ENCODE data around the gene GCGR. TPM values are rescaled to one million over a fixed set of nuclear protein-coding genes. Genes with fewer than 3 reads are reported as not detected.

GCGR gene
- total RNA-seq, 4 donors from 2014 or later: not detected

DNA sequence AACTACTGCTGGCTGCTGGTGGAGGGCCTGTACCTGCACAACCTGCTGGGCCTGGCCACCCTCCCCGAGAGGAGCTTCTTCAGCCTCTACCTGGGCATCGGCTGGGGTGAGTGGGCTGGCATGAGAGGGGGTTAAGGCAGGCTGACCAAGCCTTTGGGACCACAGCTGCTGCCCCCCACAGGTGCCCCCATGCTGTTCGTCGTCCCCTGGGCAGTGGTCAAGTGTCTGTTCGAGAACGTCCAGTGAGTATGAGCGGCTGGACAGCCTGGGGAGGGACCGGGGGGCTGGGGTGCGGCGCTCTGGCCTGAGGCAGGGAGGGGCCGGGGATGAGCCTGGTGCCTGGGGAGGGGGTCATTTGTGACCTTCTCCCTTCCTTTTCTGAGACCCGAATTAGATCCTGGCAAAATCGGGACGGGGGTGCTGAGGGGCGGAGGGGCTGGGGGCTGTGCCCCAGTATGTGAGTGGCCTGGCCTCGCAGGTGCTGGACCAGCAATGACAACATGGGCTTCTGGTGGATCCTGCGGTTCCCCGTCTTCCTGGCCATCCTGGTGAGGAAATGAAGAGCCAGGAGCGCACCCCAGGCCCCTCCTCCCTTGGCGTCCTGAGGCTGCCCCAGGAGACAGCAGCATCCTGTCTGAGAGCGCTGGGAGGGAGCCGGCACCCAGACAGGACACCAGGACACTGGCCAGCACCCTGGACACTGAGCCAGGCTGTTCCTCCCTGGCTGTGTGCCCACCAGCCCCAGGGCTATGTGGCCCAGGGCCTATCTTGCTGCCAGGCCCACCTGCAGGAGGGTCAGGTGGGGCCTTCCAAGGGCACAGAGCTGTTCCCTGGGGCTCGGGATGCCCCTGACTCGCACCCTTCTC lies 8.0 kb downstream of the GCGR start:
- no peaks in the 10 kb centered on the region for H3K9me3 ChIP-seq
- H3K36me3 ChIP-seq: no peaks in the 10 kb centered on the region
- no peak for TF ChIP-seq POLR2A (IDR thresholded peaks at IDR 0.05)
- TF ChIP-seq, protein P1, sequence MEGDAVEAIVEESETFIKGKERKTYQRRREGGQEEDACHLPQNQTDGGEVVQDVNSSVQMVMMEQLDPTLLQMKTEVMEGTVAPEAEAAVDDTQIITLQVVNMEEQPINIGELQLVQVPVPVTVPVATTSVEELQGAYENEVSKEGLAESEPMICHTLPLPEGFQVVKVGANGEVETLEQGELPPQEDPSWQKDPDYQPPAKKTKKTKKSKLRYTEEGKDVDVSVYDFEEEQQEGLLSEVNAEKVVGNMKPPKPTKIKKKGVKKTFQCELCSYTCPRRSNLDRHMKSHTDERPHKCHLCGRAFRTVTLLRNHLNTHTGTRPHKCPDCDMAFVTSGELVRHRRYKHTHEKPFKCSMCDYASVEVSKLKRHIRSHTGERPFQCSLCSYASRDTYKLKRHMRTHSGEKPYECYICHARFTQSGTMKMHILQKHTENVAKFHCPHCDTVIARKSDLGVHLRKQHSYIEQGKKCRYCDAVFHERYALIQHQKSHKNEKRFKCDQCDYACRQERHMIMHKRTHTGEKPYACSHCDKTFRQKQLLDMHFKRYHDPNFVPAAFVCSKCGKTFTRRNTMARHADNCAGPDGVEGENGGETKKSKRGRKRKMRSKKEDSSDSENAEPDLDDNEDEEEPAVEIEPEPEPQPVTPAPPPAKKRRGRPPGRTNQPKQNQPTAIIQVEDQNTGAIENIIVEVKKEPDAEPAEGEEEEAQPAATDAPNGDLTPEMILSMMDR (IDR thresholded peaks at IDR 0.05): no peak
- no peaks in the 10 kb centered on the region for H3K27me3 ChIP-seq
- H3K4me1 ChIP-seq: no peaks in the 10 kb centered on the region
- no peak overlapping the region for H3K27ac ChIP-seq
- no peak for DNase-seq
- intact Hi-C loops (cut with DNase I; ENCODE audit: low total_unique reads): no loop called here
- no peak overlapping the region for H3K4me3 ChIP-seq

DNA sequence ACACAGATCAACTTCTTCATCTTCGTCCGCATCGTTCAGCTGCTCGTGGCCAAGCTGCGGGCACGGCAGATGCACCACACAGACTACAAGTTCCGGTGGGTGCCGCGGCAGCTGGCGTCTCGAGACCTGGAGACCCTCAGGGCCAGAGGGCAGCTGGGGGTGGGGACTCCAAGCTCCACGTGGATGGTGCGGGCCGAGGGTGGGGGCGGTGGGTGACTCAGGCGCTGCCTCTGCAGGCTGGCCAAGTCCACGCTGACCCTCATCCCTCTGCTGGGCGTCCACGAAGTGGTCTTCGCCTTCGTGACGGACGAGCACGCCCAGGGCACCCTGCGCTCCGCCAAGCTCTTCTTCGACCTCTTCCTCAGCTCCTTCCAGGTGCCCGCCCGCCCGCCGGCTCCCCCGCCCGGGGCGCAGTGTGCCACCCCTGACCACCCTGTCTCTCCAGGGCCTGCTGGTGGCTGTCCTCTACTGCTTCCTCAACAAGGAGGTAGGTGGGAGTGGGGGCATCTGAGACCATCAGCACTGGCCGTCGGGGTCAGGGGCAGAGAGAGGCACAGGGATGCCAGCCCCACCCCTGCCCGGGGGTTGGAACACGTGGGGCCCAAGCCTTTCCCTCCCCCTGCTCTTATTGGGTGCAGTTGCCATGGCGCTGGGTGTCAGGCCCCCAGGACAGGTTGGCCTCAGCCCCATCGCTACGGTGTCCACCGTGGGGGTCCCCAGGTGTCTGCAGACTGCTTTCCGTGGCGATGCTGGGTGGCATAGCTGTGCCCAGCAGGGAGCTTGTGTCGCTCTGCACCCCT lies 8.8 kb downstream of the GCGR start:
- Histone ChIP-seq H3K4me1 (no peaks in the 10 kb centered on the region), H3K27ac (no peak overlapping the region), H3K9me3 (no peaks in the 10 kb centered on the region), H3K36me3 (no peaks in the 10 kb centered on the region), H3K27me3 (no peaks in the 10 kb centered on the region), H3K4me3 (no peak overlapping the region)
- TF ChIP-seq, protein P1 (IDR thresholded peaks at IDR 0.05): no peak
- no peak for TF ChIP-seq POLR2A (IDR thresholded peaks at IDR 0.05)
- DNase-seq: no peak
- intact Hi-C loops (cut with DNase I; ENCODE audit: low total_unique reads): no loop called here

DNA sequence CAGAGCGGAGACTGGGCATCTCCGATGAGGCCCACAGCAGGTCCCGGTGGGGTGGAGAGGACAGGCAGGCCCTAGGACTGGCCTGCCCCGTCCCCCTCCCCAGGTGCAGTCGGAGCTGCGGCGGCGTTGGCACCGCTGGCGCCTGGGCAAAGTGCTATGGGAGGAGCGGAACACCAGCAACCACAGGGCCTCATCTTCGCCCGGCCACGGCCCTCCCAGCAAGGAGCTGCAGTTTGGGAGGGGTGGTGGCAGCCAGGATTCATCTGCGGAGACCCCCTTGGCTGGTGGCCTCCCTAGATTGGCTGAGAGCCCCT lies 9.4 kb downstream of the GCGR start:
- DNase-seq: no peak
- intact Hi-C loops (cut with DNase I; ENCODE audit: low total_unique reads): no loop called here
- Histone ChIP-seq H3K4me1 (no peaks in the 10 kb centered on the region), H3K4me3 (no peak overlapping the region), H3K36me3 (no peaks in the 10 kb centered on the region), H3K27me3 (no peaks in the 10 kb centered on the region), H3K27ac (no peak overlapping the region), H3K9me3 (no peaks in the 10 kb centered on the region)
- TF ChIP-seq, protein P1 (IDR thresholded peaks at IDR 0.05): no peak
- no peak for TF ChIP-seq POLR2A (IDR thresholded peaks at IDR 0.05)

DNA sequence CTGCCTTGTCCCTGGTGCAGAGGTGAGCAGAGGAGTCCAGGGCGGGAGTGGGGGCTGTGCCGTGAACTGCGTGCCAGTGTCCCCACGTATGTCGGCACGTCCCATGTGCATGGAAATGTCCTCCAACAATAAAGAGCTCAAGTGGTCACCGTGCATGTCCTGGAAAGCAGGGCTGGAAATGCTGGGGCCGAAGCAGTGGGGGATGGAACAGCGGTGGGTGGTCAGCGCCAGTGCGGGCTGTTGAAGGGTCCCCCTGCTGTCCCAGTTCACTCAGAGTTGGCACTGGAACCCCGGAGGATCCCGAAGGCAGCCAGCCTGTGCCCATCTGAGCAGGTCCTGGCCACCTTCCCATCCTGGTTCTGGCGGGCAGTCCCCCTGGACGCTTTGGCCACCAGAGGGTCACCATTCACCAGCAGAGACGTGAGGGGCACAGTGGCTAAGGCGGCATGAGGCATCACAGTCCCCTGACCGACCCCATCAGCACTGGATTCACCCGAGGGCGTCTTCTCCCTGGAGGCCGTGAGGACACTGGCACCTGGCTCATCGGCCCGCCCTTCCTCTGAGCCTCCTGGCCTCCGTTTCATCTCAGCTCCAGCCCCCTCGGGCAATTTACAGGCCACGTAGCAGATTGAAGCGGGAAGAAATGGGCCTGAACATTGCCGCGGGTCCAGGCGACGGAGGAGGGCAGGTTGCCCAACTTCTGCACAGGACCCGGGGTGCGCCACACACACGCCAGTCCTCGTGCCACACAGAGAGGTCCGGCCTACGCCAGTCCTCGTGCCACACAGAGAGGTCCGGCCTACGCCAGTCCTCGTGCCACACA lies 10.1 kb downstream of the GCGR start:
- H3K27me3 ChIP-seq: no peaks in the 10 kb centered on the region
- H3K27ac ChIP-seq: no peak overlapping the region
- TF ChIP-seq, protein P1 (IDR thresholded peaks at IDR 0.05): no peak
- no peak for TF ChIP-seq POLR2A (IDR thresholded peaks at IDR 0.05)
- H3K9me3 ChIP-seq: no peaks in the 10 kb centered on the region
- DNase-seq: no peak
- no peaks in the 10 kb centered on the region for H3K36me3 ChIP-seq
- intact Hi-C loops (cut with DNase I; ENCODE audit: low total_unique reads): no loop called here
- no peak overlapping the region for H3K4me3 ChIP-seq
- no peaks in the 10 kb centered on the region for H3K4me1 ChIP-seq

Measured in uterus (tissue), 4 donors.